ENCODE measurements around the gene DYNC1H1.

DYNC1H1 gene

DNA sequence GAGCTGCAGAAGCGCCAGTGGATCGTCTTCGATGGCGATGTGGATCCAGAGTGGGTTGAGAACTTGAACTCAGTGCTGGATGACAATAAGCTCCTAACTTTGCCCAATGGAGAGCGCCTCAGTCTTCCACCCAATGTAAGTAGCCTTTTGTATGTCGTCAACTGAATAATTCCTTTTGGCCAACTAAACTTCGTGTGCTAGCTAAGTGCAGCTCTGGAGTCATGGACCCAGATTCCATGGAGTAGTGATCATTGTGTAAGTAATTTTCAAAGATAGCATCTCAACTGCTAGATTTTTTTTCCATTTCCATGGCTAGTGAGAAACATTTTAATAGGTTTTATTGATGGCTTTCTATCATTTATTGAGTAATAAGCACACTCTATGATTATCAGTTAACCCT lies 48.0 kb downstream of the DYNC1H1 start:
- no peaks in the 10 kb centered on the region for H3K9me3 ChIP-seq (ENCODE audit: control insufficient read depth, insufficient read depth, low read depth, low read length)
- H3K27ac ChIP-seq (ENCODE audit: extremely low read depth, low read depth, low read length) = no peak overlapping the region
- no peak for TF ChIP-seq MYNN (tag by site-specific recombination; IDR thresholded peaks at IDR 0.05; ENCODE audit: borderline replicate concordance)
- TF ChIP-seq ZNF623 (tag by site-specific recombination; IDR thresholded peaks at IDR 0.05) = no peak
- ChIA-PET POLR2A (no interaction called here), CTCF (interaction anchor here (1.0 kb wide), 1 partner anchor 51 kb away, joined by 3 read pairs; no protein-coding TSS in a partner anchor)
- no peak overlapping the region for H3K4me3 ChIP-seq (ENCODE audit: low read depth, low read length)
- H3K4me1 ChIP-seq (ENCODE audit: control insufficient read depth, insufficient read depth, low read length) = no peaks in the 10 kb centered on the region
- H3K36me3 ChIP-seq (ENCODE audit: control insufficient read depth in 2 of 2, insufficient read depth in 1 of 2, low read length in 2 of 2) = peaks cover 71 to 100% of the 10 kb centered on the region in 2 experiments

DNA sequence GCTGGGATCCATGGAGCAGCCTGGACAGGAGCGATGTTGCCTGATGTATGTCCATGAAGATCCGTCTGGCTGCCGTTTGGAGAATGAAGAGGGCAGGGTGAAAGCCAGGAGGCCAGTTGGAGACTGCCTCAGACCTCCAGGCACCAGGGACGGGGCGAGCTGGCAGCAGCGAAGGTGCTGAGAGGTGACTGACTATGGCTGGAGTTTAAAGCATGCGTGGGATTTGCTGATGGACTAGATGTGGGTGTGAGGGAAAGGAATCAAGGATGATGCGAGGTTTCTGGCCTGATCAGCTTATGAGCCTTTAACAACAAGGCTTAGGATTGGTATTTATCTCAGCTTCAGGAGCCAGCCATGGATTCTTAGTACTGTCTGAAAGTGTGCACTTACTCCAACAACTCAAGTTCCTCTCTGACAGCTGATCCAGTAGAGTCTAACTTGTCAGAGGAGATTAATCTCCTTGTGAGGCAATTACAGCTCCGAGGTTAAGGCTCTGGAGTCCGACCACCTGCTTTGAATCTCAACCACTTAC lies 49.4 kb downstream of the DYNC1H1 start:
- ChIA-PET POLR2A (no interaction called here), CTCF (interaction anchor here (0.5 to 1.1 kb wide), 3 partner anchors 52 to 83 kb away, joined by 3 to 6 read pairs (median 3); no protein-coding TSS in a partner anchor)
- no peak overlapping the region for H3K27ac ChIP-seq (ENCODE audit: extremely low read depth, low read depth, low read length)
- no peaks in the 10 kb centered on the region for H3K9me3 ChIP-seq (ENCODE audit: control insufficient read depth, insufficient read depth, low read depth, low read length)
- TF ChIP-seq ZNF324 (tag by site-specific recombination; IDR thresholded peaks at IDR 0.05) (no peak), ZNF423 (tag by site-specific recombination; IDR thresholded peaks at IDR 0.05) (no peak), ZNF707 (tag by site-specific recombination; IDR thresholded peaks at IDR 0.05) (no peak), KLF1 (tag by site-specific recombination; IDR thresholded peaks at IDR 0.05) (no peak), ZNF121 (tag by site-specific recombination; IDR thresholded peaks at IDR 0.05) (no peak), ZNF292 (tag by site-specific recombination; IDR thresholded peaks at IDR 0.05; ENCODE audit: borderline replicate concordance, low read depth) (no peak), KLF9 (tag by site-specific recombination; IDR thresholded peaks at IDR 0.05; ENCODE audit: low read depth) (no peak), ZNF791 (tag by site-specific recombination; IDR thresholded peaks at IDR 0.05) (no peak), ZNF558 (tag by site-specific recombination; IDR thresholded peaks at IDR 0.05) (no peak), ZBTB7A (tag by site-specific recombination; IDR thresholded peaks at IDR 0.05; ENCODE audit: low read depth) (no peak), ZNF391 (tag by site-specific recombination; IDR thresholded peaks at IDR 0.05; ENCODE audit: borderline replicate concordance, low read depth) (no peak), MZF1 (tag by site-specific recombination; IDR thresholded peaks at IDR 0.05; ENCODE audit: borderline replicate concordance) (no peak), ZNF510 (tag by site-specific recombination; IDR thresholded peaks at IDR 0.05; ENCODE audit: insufficient replicate concordance) (no peak)
- TF ChIP-seq, protein P1, sequence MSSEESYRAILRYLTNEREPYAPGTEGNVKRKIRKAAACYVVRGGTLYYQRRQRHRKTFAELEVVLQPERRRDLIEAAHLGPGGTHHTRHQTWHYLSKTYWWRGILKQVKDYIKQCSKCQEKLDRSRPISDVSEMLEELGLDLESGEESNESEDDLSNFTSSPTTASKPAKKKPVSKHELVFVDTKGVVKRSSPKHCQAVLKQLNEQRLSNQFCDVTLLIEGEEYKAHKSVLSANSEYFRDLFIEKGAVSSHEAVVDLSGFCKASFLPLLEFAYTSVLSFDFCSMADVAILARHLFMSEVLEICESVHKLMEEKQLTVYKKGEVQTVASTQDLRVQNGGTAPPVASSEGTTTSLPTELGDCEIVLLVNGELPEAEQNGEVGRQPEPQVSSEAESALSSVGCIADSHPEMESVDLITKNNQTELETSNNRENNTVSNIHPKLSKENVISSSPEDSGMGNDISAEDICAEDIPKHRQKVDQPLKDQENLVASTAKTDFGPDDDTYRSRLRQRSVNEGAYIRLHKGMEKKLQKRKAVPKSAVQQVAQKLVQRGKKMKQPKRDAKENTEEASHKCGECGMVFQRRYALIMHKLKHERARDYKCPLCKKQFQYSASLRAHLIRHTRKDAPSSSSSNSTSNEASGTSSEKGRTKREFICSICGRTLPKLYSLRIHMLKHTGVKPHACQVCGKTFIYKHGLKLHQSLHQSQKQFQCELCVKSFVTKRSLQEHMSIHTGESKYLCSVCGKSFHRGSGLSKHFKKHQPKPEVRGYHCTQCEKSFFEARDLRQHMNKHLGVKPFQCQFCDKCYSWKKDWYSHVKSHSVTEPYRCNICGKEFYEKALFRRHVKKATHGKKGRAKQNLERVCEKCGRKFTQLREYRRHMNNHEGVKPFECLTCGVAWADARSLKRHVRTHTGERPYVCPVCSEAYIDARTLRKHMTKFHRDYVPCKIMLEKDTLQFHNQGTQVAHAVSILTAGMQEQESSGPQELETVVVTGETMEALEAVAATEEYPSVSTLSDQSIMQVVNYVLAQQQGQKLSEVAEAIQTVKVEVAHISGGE (tag by site-specific recombination; conservative IDR thresholded peaks at IDR 0.05; ENCODE audit: low read depth) = no peak
- TF ChIP-seq, protein P2, sequence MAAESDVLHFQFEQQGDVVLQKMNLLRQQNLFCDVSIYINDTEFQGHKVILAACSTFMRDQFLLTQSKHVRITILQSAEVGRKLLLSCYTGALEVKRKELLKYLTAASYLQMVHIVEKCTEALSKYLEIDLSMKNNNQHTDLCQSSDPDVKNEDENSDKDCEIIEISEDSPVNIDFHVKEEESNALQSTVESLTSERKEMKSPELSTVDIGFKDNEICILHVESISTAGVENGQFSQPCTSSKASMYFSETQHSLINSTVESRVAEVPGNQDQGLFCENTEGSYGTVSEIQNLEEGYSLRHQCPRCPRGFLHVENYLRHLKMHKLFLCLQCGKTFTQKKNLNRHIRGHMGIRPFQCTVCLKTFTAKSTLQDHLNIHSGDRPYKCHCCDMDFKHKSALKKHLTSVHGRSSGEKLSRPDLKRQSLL (tag by site-specific recombination; IDR thresholded peaks at IDR 0.05) = no peak
- TF ChIP-seq, protein P3, sequence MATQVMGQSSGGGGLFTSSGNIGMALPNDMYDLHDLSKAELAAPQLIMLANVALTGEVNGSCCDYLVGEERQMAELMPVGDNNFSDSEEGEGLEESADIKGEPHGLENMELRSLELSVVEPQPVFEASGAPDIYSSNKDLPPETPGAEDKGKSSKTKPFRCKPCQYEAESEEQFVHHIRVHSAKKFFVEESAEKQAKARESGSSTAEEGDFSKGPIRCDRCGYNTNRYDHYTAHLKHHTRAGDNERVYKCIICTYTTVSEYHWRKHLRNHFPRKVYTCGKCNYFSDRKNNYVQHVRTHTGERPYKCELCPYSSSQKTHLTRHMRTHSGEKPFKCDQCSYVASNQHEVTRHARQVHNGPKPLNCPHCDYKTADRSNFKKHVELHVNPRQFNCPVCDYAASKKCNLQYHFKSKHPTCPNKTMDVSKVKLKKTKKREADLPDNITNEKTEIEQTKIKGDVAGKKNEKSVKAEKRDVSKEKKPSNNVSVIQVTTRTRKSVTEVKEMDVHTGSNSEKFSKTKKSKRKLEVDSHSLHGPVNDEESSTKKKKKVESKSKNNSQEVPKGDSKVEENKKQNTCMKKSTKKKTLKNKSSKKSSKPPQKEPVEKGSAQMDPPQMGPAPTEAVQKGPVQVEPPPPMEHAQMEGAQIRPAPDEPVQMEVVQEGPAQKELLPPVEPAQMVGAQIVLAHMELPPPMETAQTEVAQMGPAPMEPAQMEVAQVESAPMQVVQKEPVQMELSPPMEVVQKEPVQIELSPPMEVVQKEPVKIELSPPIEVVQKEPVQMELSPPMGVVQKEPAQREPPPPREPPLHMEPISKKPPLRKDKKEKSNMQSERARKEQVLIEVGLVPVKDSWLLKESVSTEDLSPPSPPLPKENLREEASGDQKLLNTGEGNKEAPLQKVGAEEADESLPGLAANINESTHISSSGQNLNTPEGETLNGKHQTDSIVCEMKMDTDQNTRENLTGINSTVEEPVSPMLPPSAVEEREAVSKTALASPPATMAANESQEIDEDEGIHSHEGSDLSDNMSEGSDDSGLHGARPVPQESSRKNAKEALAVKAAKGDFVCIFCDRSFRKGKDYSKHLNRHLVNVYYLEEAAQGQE (tag by site-specific recombination; IDR thresholded peaks at IDR 0.05) = no peak
- TF ChIP-seq, protein P4, sequence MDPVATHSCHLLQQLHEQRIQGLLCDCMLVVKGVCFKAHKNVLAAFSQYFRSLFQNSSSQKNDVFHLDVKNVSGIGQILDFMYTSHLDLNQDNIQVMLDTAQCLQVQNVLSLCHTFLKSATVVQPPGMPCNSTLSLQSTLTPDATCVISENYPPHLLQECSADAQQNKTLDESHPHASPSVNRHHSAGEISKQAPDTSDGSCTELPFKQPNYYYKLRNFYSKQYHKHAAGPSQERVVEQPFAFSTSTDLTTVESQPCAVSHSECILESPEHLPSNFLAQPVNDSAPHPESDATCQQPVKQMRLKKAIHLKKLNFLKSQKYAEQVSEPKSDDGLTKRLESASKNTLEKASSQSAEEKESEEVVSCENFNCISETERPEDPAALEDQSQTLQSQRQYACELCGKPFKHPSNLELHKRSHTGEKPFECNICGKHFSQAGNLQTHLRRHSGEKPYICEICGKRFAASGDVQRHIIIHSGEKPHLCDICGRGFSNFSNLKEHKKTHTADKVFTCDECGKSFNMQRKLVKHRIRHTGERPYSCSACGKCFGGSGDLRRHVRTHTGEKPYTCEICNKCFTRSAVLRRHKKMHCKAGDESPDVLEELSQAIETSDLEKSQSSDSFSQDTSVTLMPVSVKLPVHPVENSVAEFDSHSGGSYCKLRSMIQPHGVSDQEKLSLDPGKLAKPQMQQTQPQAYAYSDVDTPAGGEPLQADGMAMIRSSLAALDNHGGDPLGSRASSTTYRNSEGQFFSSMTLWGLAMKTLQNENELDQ (tag by site-specific recombination; IDR thresholded peaks at IDR 0.05; ENCODE audit: low read depth) = no peak
- H3K4me3 ChIP-seq (ENCODE audit: low read depth, low read length) = no peak overlapping the region
- H3K36me3 ChIP-seq (ENCODE audit: control insufficient read depth in 2 of 2, insufficient read depth in 1 of 2, low read length in 2 of 2) = peaks cover 67 to 97% of the 10 kb centered on the region in 2 experiments
- H3K4me1 ChIP-seq (ENCODE audit: control insufficient read depth, insufficient read depth, low read length) = no peaks in the 10 kb centered on the region
